H1 (cell line): ENCODE results near the gene INHA. TPM values are rescaled to one million over a fixed set of nuclear protein-coding genes. Genes with fewer than 3 reads are reported as not detected.

Source experiments
- CEBPB ChIP-seq: IDR thresholded peaks from 2 replicates; pipeline ENCODE4 v1.6.1; 2012; ENCODE audit warnings: low read depth, low read length
- CREB1 ChIP-seq: IDR thresholded peaks from 2 replicates; pipeline ENCODE4 v1.6.1; 2012; ENCODE audit warnings: inconsistent platforms
- HDAC6 ChIP-seq: IDR thresholded peaks from one replicate; pipeline ENCODE4 v1.7.1; 2012; ENCODE audit warnings: low read depth, mild to moderate bottlenecking, inconsistent platforms, low read length, moderate library complexity
- KDM1A ChIP-seq: fragments of 200-600, 300-600 bp; sonication (generic); IDR thresholded peaks from 2 replicates; pipeline ENCODE4 v1.7.1; 2016; ENCODE audit warnings: mild to moderate bottlenecking, low read length, borderline replicate concordance
- MAFK ChIP-seq: IDR thresholded peaks from 2 replicates; pipeline ENCODE4 v1.6.1; 2012; ENCODE audit warnings: low read depth, mild to moderate bottlenecking, improper control_type of control experiment, low read length
- POU5F1 ChIP-seq: IDR thresholded peaks from 2 replicates; pipeline ENCODE4 v1.6.1; 2011; ENCODE audit warnings: low read depth, mild to moderate bottlenecking, low read length, moderate library complexity
- SAP30 ChIP-seq: fragments of 300-600 bp; sonication (generic); IDR thresholded peaks from 2 replicates; pipeline ENCODE4 v1.7.1; 2012; ENCODE audit warnings: low read length, moderate library complexity, mild to moderate bottlenecking, inconsistent platforms; ENCODE audit not compliant: insufficient read depth, insufficient replicate concordance
- TAF1 ChIP-seq: IDR thresholded peaks from 2 replicates; pipeline ENCODE4 v1.6.1; 2011; ENCODE audit warnings: mild to moderate bottlenecking, low read depth, low read length
- TBP ChIP-seq: IDR thresholded peaks from 2 replicates; pipeline ENCODE4 v1.6.1; 2011; ENCODE audit warnings: low read depth, low read length, improper control_type of control experiment
- polyA plus RNA-seq, 7 experiments: library from polyadenylated mRNA; depleted of rRNA in 3 of 7; stranded (reverse) in 5 of 7; unstranded in 2 of 7; fragments of >200 nt in 5 of 7; fragments of 200-250 nt in 2 of 7; gene quantifications; 1 replicate in 5 of 7; 2 replicates in 1 of 7; 4 replicates in 1 of 7; pipeline versions ENCODE4 v1.2.1 to v1.2.3, GENCODE V29; 2011 to 2013; ENCODE audit warnings: missing spikeins in 2 of 7, mixed read lengths in 2 of 7
- total RNA-seq: library from RNA; stranded (reverse); fragmentation: NEBNext Ultra II Directional; extraction: Animal tissue kit (Norgen Biotek cat#: 25700); gene quantifications from 2 replicates; pipeline ENCODE4 v1.2.1, GENCODE V29; 2021
- TF ChIP-seq, protein P1 (sequence below): IDR thresholded peaks from 2 replicates; pipeline ENCODE4 v1.6.1; 2011; ENCODE audit warnings: low read depth, mild to moderate bottlenecking, low read length; ENCODE audit not compliant: insufficient read depth

Gene INHA
- total and polyA plus RNA-seq, 2 of the 8 experiments (the other 6 are each of a cell fraction or from before 2014, with no cell fraction given), result 0.65 to 2.7 TPM

DNA sequence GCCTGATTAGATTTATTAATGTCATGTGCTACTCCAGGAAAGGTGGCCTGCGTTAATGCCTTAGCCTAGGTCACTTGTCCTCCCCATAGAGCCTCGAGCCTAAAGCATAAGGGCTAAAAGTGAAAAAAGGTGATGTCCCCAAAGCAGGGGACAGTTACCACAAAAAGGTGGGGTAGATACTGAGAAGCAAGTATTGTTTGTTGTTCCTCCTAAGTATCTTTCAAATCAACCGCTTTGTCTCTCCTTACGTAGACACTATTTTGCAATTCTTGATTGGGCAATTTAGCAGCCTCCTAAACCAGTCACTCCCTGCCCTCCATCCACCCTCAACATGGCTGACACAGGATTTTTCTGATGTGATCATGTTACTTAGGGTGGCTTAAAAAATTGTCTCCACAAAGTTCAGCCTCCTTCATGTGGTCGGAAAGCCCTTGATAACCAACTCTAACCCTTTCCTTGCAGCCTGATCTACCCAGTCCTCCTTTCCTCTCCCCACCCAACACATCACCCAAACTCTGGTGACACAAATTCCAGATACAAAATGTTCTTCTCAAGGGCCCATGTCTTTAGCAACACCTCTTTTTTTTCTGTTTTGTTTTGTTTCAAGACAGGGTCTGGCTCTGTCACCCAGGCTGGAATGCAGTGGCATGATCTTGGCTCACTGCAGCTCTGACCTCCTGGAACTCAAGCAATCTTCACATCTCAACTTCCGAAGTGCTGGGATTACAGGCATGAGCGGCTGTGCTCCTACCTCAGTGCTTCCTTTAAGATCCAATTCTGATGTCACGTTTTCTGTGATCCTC is 6.9 kb downstream of the INHA start (continued):
- TF ChIP-seq MAFK (no peak), KDM1A (no peak), TBP (no peak), HDAC6 (no peak), POU5F1 (no peak), SAP30 (no peak), CREB1 (no peak), CEBPB (no peak), TAF1 (no peak)
- TF ChIP-seq, protein P1, sequence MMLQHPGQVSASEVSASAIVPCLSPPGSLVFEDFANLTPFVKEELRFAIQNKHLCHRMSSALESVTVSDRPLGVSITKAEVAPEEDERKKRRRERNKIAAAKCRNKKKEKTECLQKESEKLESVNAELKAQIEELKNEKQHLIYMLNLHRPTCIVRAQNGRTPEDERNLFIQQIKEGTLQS, result no peak
- TF ChIP-seq, all 59 proteins: peak for 0
